Upper lobe of left lung (tissue), 4 donors: ENCODE measurements around the gene SYNPR.

Experiments used
- POLR2AphosphoS5 ChIP-seq, 2 donors: sonication (generic); formaldehyde crosslinking; IDR thresholded peaks; one replicate each; pipeline ENCODE4 v1.5.1; 2017; ENCODE audit warnings: antibody characterized with exemption in 2 of 2
- TF ChIP-seq, protein P1 (sequence below), 6 experiments: fragments of 450-650 bp in 4 of 6; fragments of 200-600 bp in 2 of 6; sonication (generic) in 2 of 6; IDR thresholded peaks; one replicate each; pipeline ENCODE4 v1.5.1; 2016 to 2019; ENCODE audit warnings: antibody characterized with exemption in 6 of 6

- TF ChIP-seq, protein P1, sequence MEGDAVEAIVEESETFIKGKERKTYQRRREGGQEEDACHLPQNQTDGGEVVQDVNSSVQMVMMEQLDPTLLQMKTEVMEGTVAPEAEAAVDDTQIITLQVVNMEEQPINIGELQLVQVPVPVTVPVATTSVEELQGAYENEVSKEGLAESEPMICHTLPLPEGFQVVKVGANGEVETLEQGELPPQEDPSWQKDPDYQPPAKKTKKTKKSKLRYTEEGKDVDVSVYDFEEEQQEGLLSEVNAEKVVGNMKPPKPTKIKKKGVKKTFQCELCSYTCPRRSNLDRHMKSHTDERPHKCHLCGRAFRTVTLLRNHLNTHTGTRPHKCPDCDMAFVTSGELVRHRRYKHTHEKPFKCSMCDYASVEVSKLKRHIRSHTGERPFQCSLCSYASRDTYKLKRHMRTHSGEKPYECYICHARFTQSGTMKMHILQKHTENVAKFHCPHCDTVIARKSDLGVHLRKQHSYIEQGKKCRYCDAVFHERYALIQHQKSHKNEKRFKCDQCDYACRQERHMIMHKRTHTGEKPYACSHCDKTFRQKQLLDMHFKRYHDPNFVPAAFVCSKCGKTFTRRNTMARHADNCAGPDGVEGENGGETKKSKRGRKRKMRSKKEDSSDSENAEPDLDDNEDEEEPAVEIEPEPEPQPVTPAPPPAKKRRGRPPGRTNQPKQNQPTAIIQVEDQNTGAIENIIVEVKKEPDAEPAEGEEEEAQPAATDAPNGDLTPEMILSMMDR (IDR thresholded peaks at IDR 0.05) = no peak
- no peak for TF ChIP-seq POLR2AphosphoS5 (IDR thresholded peaks at IDR 0.05)
Measured at GRCh38 chr3:63611382-63611781, 333.3 kb downstream of the SYNPR start.
